Fibroblast of the aortic adventitia (primary cell): ENCODE data around the gene SMCP. TPM values are rescaled to one million over a fixed set of nuclear protein-coding genes. Genes with fewer than 3 reads are reported as not detected.

Experiments
- DNase-seq: peaks from one replicate; pipeline ENCODE4 v3.0.0-alpha.2; 2010; ENCODE audit warnings: low read depth
- H3K4me3 ChIP-seq: 2 replicates; pipeline ENCODE4 v1.5.1; 2011; ENCODE audit warnings: low read depth, mild to moderate bottlenecking, control low read depth, low read length, moderate library complexity
- total RNA-seq: library from RNA; depleted of rRNA; stranded (reverse); fragments of >200 nt; gene quantifications from 2 replicates; pipeline ENCODE4 v1.2.3, GENCODE V29; 2012; ENCODE audit warnings: low replicate concordance
- TF ChIP-seq, protein P1 (sequence below): IDR thresholded peaks from 2 replicates; pipeline ENCODE4 v1.5.1; 2011; ENCODE audit warnings: mild to moderate bottlenecking, low read length, control low read depth, inconsistent platforms; ENCODE audit not compliant: insufficient read depth

SMCP gene
- total RNA-seq, 1 donor, result not detected

DNA sequence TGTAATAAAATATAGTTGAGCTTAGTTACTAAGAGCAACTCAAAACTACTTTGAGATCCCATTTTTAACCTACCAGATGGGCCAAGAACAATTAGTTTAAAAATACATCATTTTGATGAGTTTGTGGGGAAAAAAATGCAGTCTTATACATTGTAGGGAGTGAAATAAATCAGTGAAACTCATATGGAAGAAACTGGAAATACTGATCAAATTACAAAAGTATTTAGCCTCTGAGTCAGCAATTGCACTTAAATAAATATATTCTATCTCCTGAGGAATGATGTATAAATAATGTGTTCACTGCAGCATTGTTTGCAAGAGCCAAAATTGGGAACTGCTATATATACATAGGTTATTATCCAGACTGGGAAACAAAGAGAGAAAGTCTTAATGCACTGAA is 4.6 kb upstream of the SMCP start:
- TF ChIP-seq, protein P1, sequence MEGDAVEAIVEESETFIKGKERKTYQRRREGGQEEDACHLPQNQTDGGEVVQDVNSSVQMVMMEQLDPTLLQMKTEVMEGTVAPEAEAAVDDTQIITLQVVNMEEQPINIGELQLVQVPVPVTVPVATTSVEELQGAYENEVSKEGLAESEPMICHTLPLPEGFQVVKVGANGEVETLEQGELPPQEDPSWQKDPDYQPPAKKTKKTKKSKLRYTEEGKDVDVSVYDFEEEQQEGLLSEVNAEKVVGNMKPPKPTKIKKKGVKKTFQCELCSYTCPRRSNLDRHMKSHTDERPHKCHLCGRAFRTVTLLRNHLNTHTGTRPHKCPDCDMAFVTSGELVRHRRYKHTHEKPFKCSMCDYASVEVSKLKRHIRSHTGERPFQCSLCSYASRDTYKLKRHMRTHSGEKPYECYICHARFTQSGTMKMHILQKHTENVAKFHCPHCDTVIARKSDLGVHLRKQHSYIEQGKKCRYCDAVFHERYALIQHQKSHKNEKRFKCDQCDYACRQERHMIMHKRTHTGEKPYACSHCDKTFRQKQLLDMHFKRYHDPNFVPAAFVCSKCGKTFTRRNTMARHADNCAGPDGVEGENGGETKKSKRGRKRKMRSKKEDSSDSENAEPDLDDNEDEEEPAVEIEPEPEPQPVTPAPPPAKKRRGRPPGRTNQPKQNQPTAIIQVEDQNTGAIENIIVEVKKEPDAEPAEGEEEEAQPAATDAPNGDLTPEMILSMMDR, result no peak
- no peak overlapping the region for H3K4me3 ChIP-seq
- peak; percentile 10 for DNase-seq

GRCh38 chr1:152876827-152877226 is 1.3 kb upstream of the SMCP start:
- TF ChIP-seq, protein P1, result no peak
- no peak overlapping the region for H3K4me3 ChIP-seq
- DNase-seq, result no peak

GRCh38 chr1:152879559-152880198 is 1.6 kb downstream of the SMCP start:
- no peak overlapping the region for H3K4me3 ChIP-seq
- DNase-seq, result no peak
- TF ChIP-seq, protein P1, result no peak

GRCh38 chr1:152880316-152880715 is 2.2 kb downstream of the SMCP start:
- TF ChIP-seq, protein P1, result no peak
- H3K4me3 ChIP-seq, result no peak overlapping the region
- no peak for DNase-seq

GRCh38 chr1:152880907-152881306 is 2.8 kb downstream of the SMCP start:
- H3K4me3 ChIP-seq, result no peak overlapping the region
- TF ChIP-seq, protein P1, result no peak
- no peak for DNase-seq

GRCh38 chr1:152884085-152884484 is 6.0 kb downstream of the SMCP start:
- H3K4me3 ChIP-seq, result no peak overlapping the region
- TF ChIP-seq, protein P1, result no peak
- no peak for DNase-seq

DNA sequence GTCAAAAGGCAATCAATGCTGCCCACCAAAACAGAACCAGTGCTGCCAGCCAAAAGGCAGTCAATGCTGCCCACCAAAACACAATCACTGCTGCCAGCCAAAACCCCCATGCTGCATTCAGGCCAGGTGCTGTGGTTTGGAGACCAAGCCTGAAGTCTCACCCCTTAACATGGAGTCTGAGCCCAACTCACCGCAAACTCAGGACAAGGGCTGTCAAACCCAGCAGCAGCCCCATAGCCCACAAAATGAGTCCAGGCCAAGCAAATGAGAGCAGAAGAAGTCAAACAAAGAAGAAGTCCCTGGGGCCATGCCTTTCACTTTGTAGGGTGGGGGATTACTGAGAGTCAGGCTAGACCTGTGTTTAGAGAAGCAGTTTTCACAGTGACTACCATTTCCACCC is 6.4 kb downstream of the SMCP start:
- no peak overlapping the region for H3K4me3 ChIP-seq
- TF ChIP-seq, protein P1, result no peak
- no peak for DNase-seq
